IMR-90 (cell line): ENCODE results near the gene FOXD4L3. TPM values are rescaled to one million over a fixed set of nuclear protein-coding genes. Genes with fewer than 3 reads are reported as not detected.
"Not testable (repeated sequence)": the region's sequence is repeated elsewhere in the genome, so short reads cannot be mapped to it uniquely, and the experiment has no call there.

Source experiments
- ATAC-seq: fragments of 200-7000 bp; cut with Tn5 transposase; 2 replicates; pipeline ENCODE4 v1.9.1; 2020; ENCODE audit warnings: low read depth, mild to moderate bottlenecking, moderate library complexity
- BruUV-seq: library from RNA; stranded (reverse); fragments of 400-500 nt; replicated peaks from 2 replicates; lab custom pipeline; 2021; lab: Mats Ljungman, UMichigan
- CTCF ChIA-PET: fragments of 300-600 bp; formaldehyde crosslinking; extraction: SDS; loops from one replicate; lab custom pipeline; 2021; ENCODE audit warnings: antibody characterized with exemption; lab: Yijun Ruan, JAX
- POLR2A ChIA-PET: fragments of 300-600 bp; sonication (Branson Sonifier 250); formaldehyde crosslinking; loops from one replicate; lab custom pipeline; 2022; ENCODE audit warnings: antibody characterized with exemption; ENCODE audit not compliant: unreplicated experiment; lab: Charles Lee
- DNase-seq: peaks from one replicate; pipeline ENCODE4 v3.0.0; 2013
- H2AFZ ChIP-seq: replicated peaks from 2 replicates; pipeline ENCODE3; 2013; ENCODE audit warnings: low read length, mild to moderate bottlenecking; ENCODE audit not compliant: poor library complexity
- H2AK5ac ChIP-seq: 2 replicates; pipeline ENCODE4 v1.6.1; 2013; ENCODE audit warnings: low read depth, low read length, inconsistent platforms
- H2AK9ac ChIP-seq: replicated peaks from 2 replicates; pipeline ENCODE3; 2013; ENCODE audit warnings: mild to moderate bottlenecking, low read depth, low read length, moderate library complexity; ENCODE audit not compliant: poor library complexity
- H2BK120ac ChIP-seq: 2 replicates; pipeline ENCODE4 v1.6.1; 2013; ENCODE audit warnings: low read depth, low read length, inconsistent platforms
- H2BK15ac ChIP-seq: 3 replicates; pipeline ENCODE4 v1.6.1; 2013; ENCODE audit warnings: low read depth, low read length, inconsistent platforms
- H2BK20ac ChIP-seq: 2 replicates; pipeline ENCODE4 v1.6.1; 2013; ENCODE audit warnings: low read depth, mild to moderate bottlenecking, inconsistent platforms, low read length, moderate library complexity
- H2BK5ac ChIP-seq: 2 replicates; pipeline ENCODE4 v1.6.1; 2013; ENCODE audit warnings: mild to moderate bottlenecking, low read depth, low read length, inconsistent platforms; ENCODE audit not compliant: poor library complexity, severe bottlenecking
- H3K14ac ChIP-seq: replicated peaks from 2 replicates; pipeline ENCODE4 v1.6.1; 2013; ENCODE audit warnings: low read depth, low read length, inconsistent platforms
- H3K18ac ChIP-seq: 2 replicates; pipeline ENCODE4 v1.6.1; 2013; ENCODE audit warnings: low read depth, low read length, control low read depth
- H3K23ac ChIP-seq: 2 replicates; pipeline ENCODE4 v1.6.1; 2013; ENCODE audit warnings: low read depth, low read length, inconsistent platforms
- H3K27ac ChIP-seq: 2 replicates; pipeline ENCODE4 v1.5.1; 2013; ENCODE audit warnings: mild to moderate bottlenecking, control low read depth, low read length; ENCODE audit not compliant: insufficient read depth
- H3K27me3 ChIP-seq: 2 replicates; pipeline ENCODE4 v1.6.1; 2013; ENCODE audit warnings: low read length; ENCODE audit not compliant: control insufficient read depth, insufficient read depth
- H3K36me3 ChIP-seq: 2 replicates; pipeline ENCODE4 v1.6.1; 2013; ENCODE audit warnings: low read length, mixed read lengths; ENCODE audit not compliant: control insufficient read depth, insufficient read depth
- H3K4ac ChIP-seq: 2 replicates; pipeline ENCODE4 v1.6.1; 2013; ENCODE audit warnings: low read depth, low read length, inconsistent platforms
- H3K4me1 ChIP-seq: 2 replicates; pipeline ENCODE4 v1.6.1; 2013; ENCODE audit warnings: low read length, mixed read lengths; ENCODE audit not compliant: control insufficient read depth, insufficient read depth
- H3K4me2 ChIP-seq: 2 replicates; pipeline ENCODE4 v1.6.1; 2013; ENCODE audit warnings: low read depth, mild to moderate bottlenecking, control low read depth, low read length, moderate library complexity
- H3K4me3 ChIP-seq: 2 replicates; pipeline ENCODE4 v1.5.1; 2013; ENCODE audit warnings: low read depth, mild to moderate bottlenecking, control low read depth, low read length, moderate library complexity; ENCODE audit not compliant: insufficient read depth
- H3K56ac ChIP-seq: 2 replicates; pipeline ENCODE4 v1.6.1; 2013; ENCODE audit warnings: low read length, inconsistent platforms; ENCODE audit not compliant: insufficient read depth; ENCODE audit errors: extremely low read depth
- H3K79me1 ChIP-seq, 2 experiments: 2 replicates each; pipeline ENCODE4 v1.6.1; 2013; ENCODE audit warnings: low read length in 2 of 2, inconsistent platforms in 1 of 2, low read depth in 1 of 2
- H3K9ac ChIP-seq: 2 replicates; pipeline ENCODE4 v1.6.1; 2013; ENCODE audit warnings: low read depth, low read length, control low read depth
- H3K9me1 ChIP-seq: 2 replicates; pipeline ENCODE4 v1.6.1; 2013; ENCODE audit warnings: low read length, inconsistent platforms; ENCODE audit not compliant: insufficient read depth
- H3K9me3 ChIP-seq: 2 replicates; pipeline ENCODE4 v1.6.1; 2013; ENCODE audit warnings: low read length; ENCODE audit not compliant: control insufficient read depth, insufficient read depth
- H4K20me1 ChIP-seq: 2 replicates; pipeline ENCODE4 v1.6.1; 2013; ENCODE audit warnings: low read length, inconsistent platforms; ENCODE audit not compliant: insufficient read depth
- H4K5ac ChIP-seq: 2 replicates; pipeline ENCODE4 v1.6.1; 2013; ENCODE audit warnings: mild to moderate bottlenecking, low read depth, low read length, control low read depth
- H4K8ac ChIP-seq, 2 experiments: 2 replicates each; pipeline ENCODE4 v1.6.1; 2013; ENCODE audit warnings: low read depth in 2 of 2, low read length in 2 of 2, control low read depth in 1 of 2, inconsistent platforms in 1 of 2
- H4K91ac ChIP-seq: 2 replicates; pipeline ENCODE4 v1.6.1; 2013; ENCODE audit warnings: low read depth, low read length, inconsistent platforms; ENCODE audit not compliant: insufficient read depth
- WGBS, 2 experiments: methylation state at CpG; one replicate each; pipeline versions ENCODE4 v1.1.5 to v1.1.7; 2013; ENCODE audit warnings: missing lambda C conversion rate in 2 of 2; ENCODE audit not compliant: insufficient read length in 1 of 2; ENCODE audit errors: extremely low coverage in 2 of 2; 5-methylcytosine and 5-hydroxymethylcytosine counted together
- dilution Hi-C: fragments of 300-500 bp; cut with HindIII; formaldehyde crosslinking; loops from one replicate; pipeline ENCODE4 v1.14.3; 2018; ENCODE audit warnings: low sequenced_read_pairs; ENCODE audit not compliant: unreplicated experiment
- in situ Hi-C: fragments of 300-500 bp; cut with MboI; formaldehyde crosslinking; loops from 3 replicates; pipeline ENCODE4 v1.14.3; 2019; ENCODE audit warnings: low sequenced_read_pairs, inconsistent platforms, mixed read lengths
- intact Hi-C: fragments of 100-400 bp; cut with micrococcal nuclease; formaldehyde crosslinking; loops from 2 replicates; pipeline ENCODE4 v1.10.0; 2022
- polyA plus RNA-seq, 3 experiments: library from polyadenylated mRNA; depleted of rRNA; stranded (reverse); fragments of >200 nt; gene quantifications; 2 replicates each; pipeline ENCODE4 v1.2.3, GENCODE V29; 2012; ENCODE audit warnings: low replicate concordance in 1 of 3
- total RNA-seq: library from RNA; depleted of rRNA; stranded (reverse); fragments of >200 nt; gene quantifications from 2 replicates; pipeline ENCODE4 v1.2.3, GENCODE V29; 2012

Gene FOXD4L3
- total and polyA plus RNA-seq, 2 of the 4 experiments (the other 2 are of a cell fraction), result not detected

DNA sequence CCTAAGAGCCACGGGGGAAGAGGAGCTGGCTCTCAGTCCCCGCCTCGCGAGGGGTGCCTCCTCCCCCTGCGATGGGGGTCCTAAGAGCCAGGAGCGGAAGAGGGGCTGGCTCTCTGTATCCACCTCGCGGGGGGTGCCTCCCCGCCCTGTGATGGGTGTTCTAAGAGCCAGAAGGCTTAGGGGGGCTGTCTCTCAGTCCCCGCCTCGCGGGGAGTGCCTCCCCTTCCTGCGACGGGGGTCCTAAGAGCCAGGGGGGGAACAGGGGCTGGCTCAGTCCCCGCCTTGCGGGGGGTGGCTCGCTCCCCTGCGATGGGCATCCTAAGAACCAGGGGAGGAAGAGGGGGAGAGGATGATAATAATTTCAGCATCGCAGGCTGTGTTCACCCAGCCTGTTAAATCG lies 21.9 kb downstream of the FOXD4L3 start:
- in situ Hi-C loops, H2AK5ac ChIP-seq, H2AK9ac ChIP-seq, dilution Hi-C loops, BruUV-seq, H2BK20ac ChIP-seq, CTCF ChIA-PET, intact Hi-C loops, H4K5ac ChIP-seq, H3K23ac ChIP-seq, H4K8ac ChIP-seq, H3K9me1 ChIP-seq, H3K4ac ChIP-seq, H3K14ac ChIP-seq, H3K4me3 ChIP-seq, H3K56ac ChIP-seq, DNase-seq, H3K9me3 ChIP-seq, H3K27me3 ChIP-seq, H2BK120ac ChIP-seq, H3K4me2 ChIP-seq, H3K18ac ChIP-seq, H2BK5ac ChIP-seq, POLR2A ChIA-PET, H2AFZ ChIP-seq, H2BK15ac ChIP-seq, H4K91ac ChIP-seq, H3K36me3 ChIP-seq, ATAC-seq, H3K79me1 ChIP-seq, H3K4me1 ChIP-seq, H4K20me1 ChIP-seq, H3K9ac ChIP-seq, H3K27ac ChIP-seq: not testable (repeated sequence)
- no CpG with 5 or more reads among the region's 20 CpGs for WGBS, 2 experiments

DNA sequence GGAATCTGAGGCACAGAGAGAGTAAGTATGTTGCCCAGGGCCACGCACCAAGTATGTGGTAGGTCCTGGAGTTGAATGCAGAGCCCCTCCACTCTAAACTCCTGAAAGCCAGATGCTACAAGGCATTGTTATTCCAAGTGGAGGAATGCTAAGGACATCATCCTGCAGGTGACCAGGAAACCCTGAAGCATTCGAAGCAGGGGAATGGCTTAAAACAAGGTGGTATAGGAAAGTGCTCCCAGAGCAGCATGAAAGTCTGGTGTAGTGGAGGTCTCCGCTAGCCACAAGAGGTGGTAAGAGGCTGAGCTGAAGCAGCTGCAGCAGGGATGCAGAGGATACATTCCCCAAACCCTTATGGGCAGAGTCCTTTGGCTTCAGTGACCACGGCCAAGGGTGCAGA lies 26.4 kb downstream of the FOXD4L3 start:
- in situ Hi-C loops, H4K91ac ChIP-seq, DNase-seq, H3K23ac ChIP-seq, H3K9ac ChIP-seq, H4K8ac ChIP-seq, H3K79me1 ChIP-seq, ATAC-seq, H2BK15ac ChIP-seq, intact Hi-C loops, POLR2A ChIA-PET, H2AFZ ChIP-seq, H3K36me3 ChIP-seq, H3K4me3 ChIP-seq, H3K4ac ChIP-seq, H4K5ac ChIP-seq, H3K14ac ChIP-seq, H3K27ac ChIP-seq, H3K18ac ChIP-seq, dilution Hi-C loops, H2AK5ac ChIP-seq, CTCF ChIA-PET, H2BK120ac ChIP-seq, H3K4me1 ChIP-seq, H3K27me3 ChIP-seq, H3K9me3 ChIP-seq, BruUV-seq, H2AK9ac ChIP-seq, H3K9me1 ChIP-seq, H4K20me1 ChIP-seq, H3K56ac ChIP-seq, H2BK20ac ChIP-seq, H3K4me2 ChIP-seq, H2BK5ac ChIP-seq: not testable (repeated sequence)
- WGBS, 2 experiments, result no CpG with 5 or more reads among the region's 4 CpGs
